K562 (cell line): Measurements from ENCODE around the gene WSCD2. TPM values are rescaled to one million over a fixed set of nuclear protein-coding genes. Genes with fewer than 3 reads are reported as not detected.

ENCODE experiments used
- ATF2 ChIP-seq: sonication (generic); formaldehyde crosslinking; IDR thresholded peaks from 2 replicates; pipeline ENCODE4 v1.8.1; 2022; ENCODE audit warnings: missing genetic modification reagents
- CHD4 ChIP-seq: fragments of 200-600 bp; sonication (generic); IDR thresholded peaks from 3 replicates; pipeline ENCODE4 v1.6.1; 2012; ENCODE audit warnings: low read depth, mild to moderate bottlenecking, mixed read lengths, low read length, inconsistent platforms; ENCODE audit not compliant: insufficient read depth, insufficient replicate concordance, poor library complexity, severe bottlenecking
- DMBX1 ChIP-seq: fragments of 250-450 bp; sonication (Bioruptor Pico); IDR thresholded peaks from 2 replicates; pipeline ENCODE4 v1.8.0; 2022; ENCODE audit warnings: inconsistent platforms, mild to moderate bottlenecking, moderate library complexity, borderline replicate concordance
- E2F8 ChIP-seq: fragments of 450-650 bp; IDR thresholded peaks from 2 replicates; pipeline ENCODE4 v1.7.1; 2018; ENCODE audit warnings: mild to moderate bottlenecking, low read depth; ENCODE audit not compliant: partially characterized antibody
- GABPA ChIP-seq: fragments of 200-800 bp; sonication (Bioruptor generic); conservative IDR thresholded peaks from 2 replicates; pipeline ENCODE4 v1.6.1; 2016; ENCODE audit warnings: low read depth, missing genetic modification characterization, missing compliant biosample characterization
- HINFP ChIP-seq: fragments of 450-650 bp; conservative IDR thresholded peaks from 2 replicates; pipeline ENCODE4 v1.6.1; 2016; ENCODE audit warnings: missing genetic modification characterization, low read depth, mild to moderate bottlenecking, control low read depth, missing compliant biosample characterization
- MAZ ChIP-seq, 2 experiments: fragments of 450-650 bp in 1 of 2; sonication (generic) in 1 of 2; formaldehyde crosslinking; IDR thresholded peaks in 1 of 2; conservative IDR thresholded peaks in 1 of 2; 2 replicates each; pipeline versions ENCODE4 v1.4.0 to v1.5.0; 2020; ENCODE audit warnings: mild to moderate bottlenecking in 1 of 2, missing genetic modification reagents in 1 of 2
- NFE2 ChIP-seq: IDR thresholded peaks from 2 replicates; pipeline ENCODE4 v1.6.1; 2014; ENCODE audit warnings: antibody characterized with exemption, low read depth
- POLR2AphosphoS2 ChIP-seq: IDR thresholded peaks from 2 replicates; pipeline ENCODE4 v1.6.1; 2012; ENCODE audit warnings: low read length, improper control_type of control experiment
- POLR2AphosphoS5 ChIP-seq: IDR thresholded peaks from 2 replicates; pipeline ENCODE4 v1.6.1; 2011; ENCODE audit warnings: mild to moderate bottlenecking, low read depth, low read length, moderate library complexity; ENCODE audit not compliant: control insufficient read depth, insufficient read depth
- RFX5 ChIP-seq: IDR thresholded peaks from 2 replicates; pipeline ENCODE4 v1.6.1; 2011; ENCODE audit warnings: low read depth, mild to moderate bottlenecking, improper control_type of control experiment, low read length
- STAT5B ChIP-seq: fragments of 250-450 bp; sonication (Bioruptor Pico); IDR thresholded peaks from 2 replicates; pipeline ENCODE4 v1.8.0; 2021; ENCODE audit warnings: mild to moderate bottlenecking, inconsistent platforms
- THRB ChIP-seq: fragments of 450-650 bp; formaldehyde crosslinking; conservative IDR thresholded peaks from 2 replicates; pipeline ENCODE4 v1.4.0; 2022; ENCODE audit warnings: mild to moderate bottlenecking, missing genetic modification characterization
- ZBED1 ChIP-seq: IDR thresholded peaks from 2 replicates; pipeline ENCODE4 v1.6.1; 2014
- ZC3H8 ChIP-seq: fragments of 450-650 bp; IDR thresholded peaks from 2 replicates; pipeline ENCODE4 v1.6.1; 2017
- ZFP30 ChIP-seq: fragments of 250-450 bp; sonication (Bioruptor Pico); IDR thresholded peaks from 2 replicates; pipeline ENCODE4 v1.8.0; 2022; ENCODE audit warnings: moderate library complexity, mild to moderate bottlenecking, inconsistent platforms, borderline replicate concordance
- ZNF639 ChIP-seq, 2 experiments: fragments of 200-800 bp in 1 of 2; sonication (Bioruptor generic) in 1 of 2; sonication (generic) in 1 of 2; formaldehyde crosslinking in 1 of 2; IDR thresholded peaks in 1 of 2; conservative IDR thresholded peaks in 1 of 2; 2 replicates each; pipeline versions ENCODE4 v1.5.0 to v1.6.1; 2016 to 2020; ENCODE audit warnings: missing compliant biosample characterization in 1 of 2, missing genetic modification characterization in 1 of 2, missing genetic modification reagents in 1 of 2
- polyA plus RNA-seq, 8 experiments: library from polyadenylated mRNA; depleted of rRNA in 4 of 8; stranded (reverse) in 5 of 8; unstranded in 3 of 8; fragments of >200 nt; fragmentation: Nextera tagmentation in 2 of 8; fragmentation: Illumina TruSeq in 1 of 8; extraction: Ambion mirVana in 2 of 8; extraction: Trizol in 1 of 8; gene quantifications; 2 replicates each; pipeline versions ENCODE4 v1.2.1 to v1.2.3, GENCODE V29; 2011 to 2014; ENCODE audit warnings: inconsistent platforms in 1 of 8, missing spikeins in 1 of 8
- total RNA-seq, 7 experiments: library from RNA; depleted of rRNA in 6 of 7; stranded (reverse); fragments of >200 nt in 6 of 7; fragmentation: Illumina TruSeq in 2 of 7; extraction: Trizol in 2 of 7; gene quantifications; 2 replicates each; pipeline versions ENCODE4 v1.2.1 to v1.2.3, GENCODE V29; 2011 to 2021; ENCODE audit warnings: low replicate concordance in 1 of 7

Gene WSCD2
- total and polyA plus RNA-seq, 9 of the 15 experiments (the other 6 are each of a cell fraction or from before 2014, with no cell fraction given) = 0.72 to 14.1 (median 4.0) TPM

GRCh38 chr12:108117163-108117849, 11.8 kb upstream of the WSCD2 start (continued):
- no peak for TF ChIP-seq CHD4
- no peak for TF ChIP-seq E2F8
- peak; percentile 97 for TF ChIP-seq POLR2AphosphoS2
- TF ChIP-seq STAT5B (CRISPR knock-in tag) = no peak
- TF ChIP-seq MAZ (CRISPR knock-in tag; conservative IDR thresholded peaks at IDR 0.05 in 1 of 2, IDR thresholded peaks at IDR 0.05 in 1 of 2) = peak in 1 of 2 experiments; percentile 58; a peak in 3 of 4 replicates
- peak; percentile 86 for TF ChIP-seq DMBX1 (CRISPR knock-in tag)
- TF ChIP-seq POLR2AphosphoS5 = peak; percentile 90; the same call in 1 of the 2 replicates
- TF ChIP-seq RFX5 = peak; percentile 66
- peak in 1 of 2 experiments; percentile 75; a peak in 2 of 4 replicates for TF ChIP-seq ZNF639 (CRISPR knock-in tag; conservative IDR thresholded peaks at IDR 0.05 in 1 of 2, IDR thresholded peaks at IDR 0.05 in 1 of 2)
- 0 out of 2 replicates have a peak, but pooled peaks have one; percentile 68 for TF ChIP-seq HINFP (tag)
- TF ChIP-seq THRB (CRISPR knock-in tag) = peak; percentile 60; the same call in 1 of the 2 replicates
- 0 out of 2 replicates have a peak, but pooled peaks have one; percentile 22 for TF ChIP-seq GABPA (tag)
- TF ChIP-seq ZC3H8 = no peak
- TF ChIP-seq ATF2 (CRISPR knock-in tag) = no peak
- TF ChIP-seq ZFP30 (CRISPR knock-in tag) = no peak
- no peak for TF ChIP-seq ZBED1
- TF ChIP-seq NFE2 = no peak
